ENCODE results near the gene LRRC74B. TPM values are rescaled to one million over a fixed set of nuclear protein-coding genes. Genes with fewer than 3 reads are reported as not detected.
"Not testable (repeated sequence)": the region's sequence is repeated elsewhere in the genome, so short reads cannot be mapped to it uniquely, and the experiment has no call there.

LRRC74B gene
- total and polyA plus RNA-seq, 7 donors: 0.22 to 0.51 (median 0.30) TPM; not detected in 4

DNA sequence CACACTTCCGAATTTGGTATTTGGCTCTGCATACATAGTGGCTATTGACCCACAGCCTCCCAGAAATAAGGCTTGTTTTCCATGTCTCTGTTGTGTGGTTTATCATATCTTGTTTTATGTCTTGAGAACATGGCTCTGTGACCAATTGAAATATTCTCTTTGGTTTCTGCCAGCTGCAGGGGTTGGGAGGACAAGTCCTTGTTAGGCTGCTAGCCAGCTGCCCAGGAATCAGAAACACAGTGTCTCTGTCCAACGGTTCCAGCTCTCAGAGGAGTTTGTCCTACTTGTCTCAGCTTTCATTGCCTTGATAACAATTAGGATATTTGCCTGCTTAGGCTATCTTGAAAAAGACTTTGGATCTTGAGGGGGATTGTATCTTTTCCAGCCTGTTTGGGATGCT lies 7.3 kb upstream of the LRRC74B start:
- intact Hi-C loops (cut with DNase I): no loop called here
- Histone ChIP-seq H3K9me3 (no peaks in the 10 kb centered on the region), H3K27ac (peak overlapping the region; percentile 42), H3K4me3 (no peak overlapping the region), H3K4me1 (peaks cover 18% of the 10 kb centered on the region), H3K36me3 (ENCODE audit: insufficient read depth in 1 of 2, low read depth in 1 of 2) (peaks cover 0 to 18% of the 10 kb centered on the region in 2 donors), H3K27me3 (ENCODE audit: insufficient read depth in 3 of 3, low read length in 2 of 3) (no peaks in the 10 kb centered on the region)
- ATAC-seq (peak; percentile 43 to 78 (median 60)), DNase-seq (peak in 1 of 2 donors; percentile 62)
- TF ChIP-seq, protein P1, sequence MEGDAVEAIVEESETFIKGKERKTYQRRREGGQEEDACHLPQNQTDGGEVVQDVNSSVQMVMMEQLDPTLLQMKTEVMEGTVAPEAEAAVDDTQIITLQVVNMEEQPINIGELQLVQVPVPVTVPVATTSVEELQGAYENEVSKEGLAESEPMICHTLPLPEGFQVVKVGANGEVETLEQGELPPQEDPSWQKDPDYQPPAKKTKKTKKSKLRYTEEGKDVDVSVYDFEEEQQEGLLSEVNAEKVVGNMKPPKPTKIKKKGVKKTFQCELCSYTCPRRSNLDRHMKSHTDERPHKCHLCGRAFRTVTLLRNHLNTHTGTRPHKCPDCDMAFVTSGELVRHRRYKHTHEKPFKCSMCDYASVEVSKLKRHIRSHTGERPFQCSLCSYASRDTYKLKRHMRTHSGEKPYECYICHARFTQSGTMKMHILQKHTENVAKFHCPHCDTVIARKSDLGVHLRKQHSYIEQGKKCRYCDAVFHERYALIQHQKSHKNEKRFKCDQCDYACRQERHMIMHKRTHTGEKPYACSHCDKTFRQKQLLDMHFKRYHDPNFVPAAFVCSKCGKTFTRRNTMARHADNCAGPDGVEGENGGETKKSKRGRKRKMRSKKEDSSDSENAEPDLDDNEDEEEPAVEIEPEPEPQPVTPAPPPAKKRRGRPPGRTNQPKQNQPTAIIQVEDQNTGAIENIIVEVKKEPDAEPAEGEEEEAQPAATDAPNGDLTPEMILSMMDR (IDR thresholded peaks at IDR 0.05): no peak
- WGBS, 3 donors: 20 to 25% (median 22%) methylated on average over 2 of the region's 2 CpGs

GRCh38 chr22:21039158-21039557 lies 6.6 kb upstream of the LRRC74B start:
- DNase-seq: peak in 1 of 2 donors; percentile 15
- H3K4me1 ChIP-seq: peaks cover 18% of the 10 kb centered on the region
- H3K27ac ChIP-seq; ATAC-seq; intact Hi-C loops (cut with DNase I); H3K9me3 ChIP-seq; H3K4me3 ChIP-seq; H3K27me3 ChIP-seq (ENCODE audit: insufficient read depth in 3 of 3, low read length in 2 of 3): not testable (repeated sequence)
- peaks cover 0 to 18% of the 10 kb centered on the region in 2 donors for H3K36me3 ChIP-seq (ENCODE audit: insufficient read depth in 1 of 2, low read depth in 1 of 2)
- 87 to 92% (median 91%) methylated on average over 5 of the region's 5 CpGs for WGBS, 3 donors

GRCh38 chr22:21041937-21042336 lies 3.8 kb upstream of the LRRC74B start:
- Histone ChIP-seq H3K36me3 (ENCODE audit: insufficient read depth in 1 of 2, low read depth in 1 of 2) (peaks cover 0 to 6% of the 10 kb centered on the region in 2 donors), H3K4me1 (peaks cover 31% of the 10 kb centered on the region), H3K4me3 (no peak overlapping the region), H3K27ac (no peak overlapping the region), H3K9me3 (no peaks in the 10 kb centered on the region), H3K27me3 (ENCODE audit: insufficient read depth in 3 of 3, low read length in 2 of 3) (no peaks in the 10 kb centered on the region)
- WGBS, 3 donors: 67 to 84% (median 72%) methylated on average over 4 of the region's 4 CpGs
- ATAC-seq (no peak), DNase-seq (peak in 1 of 2 donors; percentile 17)
- TF ChIP-seq, protein P1 (IDR thresholded peaks at IDR 0.05): no peak
- intact Hi-C loops (cut with DNase I): no loop called here

DNA sequence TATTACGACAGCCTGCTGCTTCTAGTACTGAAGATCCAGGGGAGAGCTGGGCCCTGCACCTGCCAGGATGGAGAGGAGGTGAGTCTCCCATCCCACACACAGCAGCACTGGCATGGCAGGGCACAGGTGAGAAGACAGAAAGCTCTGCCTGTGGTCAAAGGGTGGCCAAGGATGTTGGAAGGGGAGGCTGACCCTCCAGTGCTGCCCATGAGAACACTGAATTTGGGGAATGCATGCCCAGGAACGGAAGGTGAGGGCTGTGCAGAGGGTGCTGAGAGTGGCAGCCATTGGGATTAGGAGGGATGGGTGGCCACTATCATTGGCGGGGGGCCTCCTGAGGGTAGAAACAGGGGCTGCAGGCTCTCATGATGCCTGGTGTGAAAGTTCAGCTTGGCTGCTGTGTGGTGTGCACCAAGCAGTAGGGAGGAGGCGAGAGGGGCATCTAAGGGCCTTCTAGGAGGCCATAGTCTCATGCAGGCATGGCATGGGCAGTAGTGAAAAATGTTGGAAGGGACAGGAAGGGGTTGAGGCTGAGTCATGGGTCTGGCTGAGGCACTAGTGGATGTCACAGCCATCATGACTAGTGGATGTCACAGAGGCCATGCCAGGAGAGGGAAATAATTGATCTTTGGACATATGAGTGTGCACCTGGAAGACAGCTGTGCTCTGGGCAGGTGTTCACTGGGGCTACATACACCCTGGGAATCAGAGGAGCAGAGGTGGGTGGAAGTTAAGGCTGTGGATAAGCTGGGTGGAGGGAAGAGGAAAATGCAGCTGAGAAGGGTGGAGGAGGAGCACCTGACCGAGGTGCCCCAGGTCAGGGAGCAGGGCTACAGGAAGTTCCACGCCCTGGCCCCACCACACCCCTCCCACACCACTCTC lies 2.5 kb upstream of the LRRC74B start:
- ATAC-seq (peak in 2 of 4 donors; percentile 9 to 19), DNase-seq (peak in 1 of 2 donors; percentile 29)
- H3K36me3 ChIP-seq (ENCODE audit: insufficient read depth in 1 of 2, low read depth in 1 of 2): peaks cover 0 to 6% of the 10 kb centered on the region in 2 donors
- H3K4me1 ChIP-seq: peaks cover 22% of the 10 kb centered on the region
- WGBS, 3 donors: 87 to 95% (median 94%) methylated on average over 4 to 6 of the region's 6 CpGs
- no peaks in the 10 kb centered on the region for H3K27me3 ChIP-seq (ENCODE audit: insufficient read depth in 3 of 3, low read length in 2 of 3)
- H3K9me3 ChIP-seq: no peaks in the 10 kb centered on the region
- H3K27ac ChIP-seq: no peak overlapping the region
- TF ChIP-seq, protein P1 (IDR thresholded peaks at IDR 0.05): no peak
- intact Hi-C loops (cut with DNase I): no loop called here
- peak overlapping the region; percentile 77 for H3K4me3 ChIP-seq

GRCh38 chr22:21043860-21044535 lies 1.7 kb upstream of the LRRC74B start:
- Histone ChIP-seq H3K9me3 (no peaks in the 10 kb centered on the region), H3K36me3 (ENCODE audit: insufficient read depth in 1 of 2, low read depth in 1 of 2) (peaks cover 0 to 6% of the 10 kb centered on the region in 2 donors), H3K4me3 (peak overlapping the region; percentile 77), H3K27ac (peak overlapping the region; percentile 75), H3K27me3 (ENCODE audit: insufficient read depth in 3 of 3, low read length in 2 of 3) (no peaks in the 10 kb centered on the region), H3K4me1 (peaks cover 15% of the 10 kb centered on the region)
- DNase-seq: peak in 1 of 2 donors; percentile 28
- TF ChIP-seq, protein P1 (IDR thresholded peaks at IDR 0.05): no peak
- intact Hi-C loops (cut with DNase I): loop anchor here in 1 of 2 donors (2.0 kb wide), 2 partner anchors 29 to 63 kb away; partner anchors contain the start of gene P2RX6
- 72 to 77% (median 73%) methylated on average over 15 of the region's 15 CpGs for WGBS, 3 donors
- ATAC-seq: peak; percentile 1 to 19 (median 15)
